Testis (tissue), 3 donors: ENCODE measurements around the gene BICC1. TPM values are rescaled to one million over a fixed set of nuclear protein-coding genes. Genes with fewer than 3 reads are reported as not detected.

ENCODE experiments used
- DNase-seq: peaks from one replicate; pipeline ENCODE4 v3.0.0-alpha.2; 2019
- H3K27ac ChIP-seq, 2 donors: fragments of 200-600 bp; sonication (generic); one replicate each; pipeline ENCODE4 v1.5.1; 2019
- H3K27me3 ChIP-seq: fragments of 200-600 bp; sonication (generic); one replicate; pipeline ENCODE4 v1.5.1; 2019
- H3K36me3 ChIP-seq: fragments of 200-600 bp; sonication (generic); one replicate; pipeline ENCODE4 v1.5.1; 2017; ENCODE audit warnings: low read depth; ENCODE audit errors: missing control alignments
- H3K4me1 ChIP-seq: fragments of 200-600 bp; sonication (generic); one replicate; pipeline ENCODE4 v1.5.1; 2019
- H3K4me3 ChIP-seq, 2 donors: fragments of 200-600 bp; sonication (generic); one replicate each; pipeline ENCODE4 v1.5.1; 2017 to 2019
- H3K9me3 ChIP-seq: fragments of 200-600 bp; sonication (generic); one replicate; pipeline ENCODE4 v1.5.1; 2017
- POLR2A ChIP-seq: fragments of 450-650 bp; IDR thresholded peaks from one replicate; pipeline ENCODE4 v1.6.1; 2017; ENCODE audit warnings: antibody characterized with exemption, mild to moderate bottlenecking, moderate library complexity
- WGBS, 2 donors: methylation state at CpG; one replicate each; pipeline ENCODE4 v1.1.5; 2018; 5-methylcytosine and 5-hydroxymethylcytosine counted together
- intact Hi-C: fragments of 100-400 bp; cut with DNase I; formaldehyde crosslinking; loops from one replicate; pipeline ENCODE4 v1.15.1; 2023; ENCODE audit warnings: low total_unique reads
- polyA plus RNA-seq: library from polyadenylated mRNA; stranded (reverse); fragments of 350-450 nt; fragmentation: Illumina TruSeq; extraction: RNeasy Lipid Tissue Mini Kit (QIAGEN cat#74804); gene quantifications from one replicate; pipeline ENCODE4 v1.2.3, GENCODE V29; 2014; ENCODE audit warnings: low read depth, low replicate concordance; ENCODE audit not compliant: insufficient read depth
- total RNA-seq, 2 donors: library from RNA; depleted of rRNA; stranded (reverse); fragments of >200 nt; gene quantifications; one replicate each; pipeline ENCODE4 v1.2.3, GENCODE V29; 2016
- TF ChIP-seq, protein P1 (sequence below), 3 experiments: fragments of 450-650 bp in 2 of 3; fragments of 200-600 bp in 1 of 3; sonication (generic) in 1 of 3; IDR thresholded peaks; one replicate each; pipeline ENCODE4 v1.5.1; 2016 to 2019; ENCODE audit warnings: antibody characterized with exemption in 3 of 3, mild to moderate bottlenecking in 2 of 3, moderate library complexity in 1 of 3

Gene BICC1
- total and polyA plus RNA-seq, 3 donors from 2014 or later = 8.7 to 14.1 (median 10.0) TPM

DNA sequence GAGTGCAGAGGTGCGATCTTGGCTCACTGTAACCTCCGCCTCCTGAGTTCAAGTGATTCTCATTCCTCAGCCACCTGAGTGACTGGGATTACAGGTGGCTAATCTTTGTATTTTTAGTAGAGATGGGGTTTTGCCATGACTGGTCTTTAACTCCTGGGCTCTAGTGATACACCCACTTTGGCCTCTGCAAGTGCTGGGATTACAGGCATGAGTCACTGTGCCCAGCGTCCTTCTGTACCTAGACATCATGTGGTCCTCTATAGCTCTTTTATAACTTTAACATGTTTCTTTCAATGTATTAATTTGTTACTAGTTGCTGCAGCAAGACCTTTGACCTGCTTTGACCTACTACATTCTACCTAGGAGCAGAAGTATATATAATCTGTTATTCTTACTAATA lies 38.7 kb upstream of the BICC1 start:
- H3K36me3 ChIP-seq = no peaks in the 10 kb centered on the region
- H3K27ac ChIP-seq = no peak overlapping the region
- no peak overlapping the region for H3K4me3 ChIP-seq
- no peaks in the 10 kb centered on the region for H3K9me3 ChIP-seq
- intact Hi-C loops = no loop called here
- no peaks in the 10 kb centered on the region for H3K27me3 ChIP-seq
- no peaks in the 10 kb centered on the region for H3K4me1 ChIP-seq
- DNase-seq = no peak
- WGBS, 2 donors = 88 to 96% methylated on average over 3 of the region's 3 CpGs
- TF ChIP-seq, protein P1, sequence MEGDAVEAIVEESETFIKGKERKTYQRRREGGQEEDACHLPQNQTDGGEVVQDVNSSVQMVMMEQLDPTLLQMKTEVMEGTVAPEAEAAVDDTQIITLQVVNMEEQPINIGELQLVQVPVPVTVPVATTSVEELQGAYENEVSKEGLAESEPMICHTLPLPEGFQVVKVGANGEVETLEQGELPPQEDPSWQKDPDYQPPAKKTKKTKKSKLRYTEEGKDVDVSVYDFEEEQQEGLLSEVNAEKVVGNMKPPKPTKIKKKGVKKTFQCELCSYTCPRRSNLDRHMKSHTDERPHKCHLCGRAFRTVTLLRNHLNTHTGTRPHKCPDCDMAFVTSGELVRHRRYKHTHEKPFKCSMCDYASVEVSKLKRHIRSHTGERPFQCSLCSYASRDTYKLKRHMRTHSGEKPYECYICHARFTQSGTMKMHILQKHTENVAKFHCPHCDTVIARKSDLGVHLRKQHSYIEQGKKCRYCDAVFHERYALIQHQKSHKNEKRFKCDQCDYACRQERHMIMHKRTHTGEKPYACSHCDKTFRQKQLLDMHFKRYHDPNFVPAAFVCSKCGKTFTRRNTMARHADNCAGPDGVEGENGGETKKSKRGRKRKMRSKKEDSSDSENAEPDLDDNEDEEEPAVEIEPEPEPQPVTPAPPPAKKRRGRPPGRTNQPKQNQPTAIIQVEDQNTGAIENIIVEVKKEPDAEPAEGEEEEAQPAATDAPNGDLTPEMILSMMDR (IDR thresholded peaks at IDR 0.05) = no peak

- DNase-seq = no peak
- peak overlapping the region; percentile 52 to 75 for H3K27ac ChIP-seq
- WGBS, 2 donors = 53 to 59% methylated on average over 11 of the region's 11 CpGs
- H3K4me1 ChIP-seq = no peaks in the 10 kb centered on the region
- H3K4me3 ChIP-seq = no peak overlapping the region
- no peaks in the 10 kb centered on the region for H3K9me3 ChIP-seq
- intact Hi-C loops = no loop called here
- H3K36me3 ChIP-seq = no peaks in the 10 kb centered on the region
- no peak for TF ChIP-seq POLR2A
- TF ChIP-seq, protein P1 (IDR thresholded peaks at IDR 0.05) = no peak
- no peaks in the 10 kb centered on the region for H3K27me3 ChIP-seq
These were observed 37.1 kb upstream of the BICC1 start for GRCh38 chr10:58475322-58476277.

- TF ChIP-seq POLR2A = no peak
- no peak overlapping the region for H3K4me3 ChIP-seq
- intact Hi-C loops = no loop called here
- 57 to 63% methylated on average over 2 of the region's 2 CpGs for WGBS, 2 donors
- no peaks in the 10 kb centered on the region for H3K36me3 ChIP-seq
- no peak overlapping the region for H3K27ac ChIP-seq
- H3K9me3 ChIP-seq = no peaks in the 10 kb centered on the region
- H3K27me3 ChIP-seq = no peaks in the 10 kb centered on the region
- peak; percentile 18 for DNase-seq
- no peaks in the 10 kb centered on the region for H3K4me1 ChIP-seq
These were observed 35.5 kb upstream of the BICC1 start for GRCh38 chr10:58477122-58477521.

GRCh38 chr10:58477902-58478301 lies 34.8 kb upstream of the BICC1 start:
- no peak for DNase-seq
- no peak overlapping the region for H3K27ac ChIP-seq
- no peaks in the 10 kb centered on the region for H3K9me3 ChIP-seq
- no peaks in the 10 kb centered on the region for H3K36me3 ChIP-seq
- no peak for TF ChIP-seq POLR2A
- TF ChIP-seq, protein P1 (IDR thresholded peaks at IDR 0.05) = no peak
- no peaks in the 10 kb centered on the region for H3K4me1 ChIP-seq
- WGBS, 2 donors = 82 to 90% methylated on average over 2 of the region's 2 CpGs
- intact Hi-C loops = no loop called here
- no peaks in the 10 kb centered on the region for H3K27me3 ChIP-seq
- no peak overlapping the region for H3K4me3 ChIP-seq

- no peaks in the 10 kb centered on the region for H3K4me1 ChIP-seq
- no peak for DNase-seq
- 90 to 91% methylated on average over 2 of the region's 2 CpGs for WGBS, 2 donors
- intact Hi-C loops = no loop called here
- H3K9me3 ChIP-seq = no peaks in the 10 kb centered on the region
- TF ChIP-seq POLR2A = no peak
- TF ChIP-seq, protein P1 (IDR thresholded peaks at IDR 0.05) = no peak
- no peaks in the 10 kb centered on the region for H3K27me3 ChIP-seq
- H3K36me3 ChIP-seq = no peaks in the 10 kb centered on the region
- no peak overlapping the region for H3K27ac ChIP-seq
- no peak overlapping the region for H3K4me3 ChIP-seq
These were observed 33.6 kb upstream of the BICC1 start for GRCh38 chr10:58479045-58479444.
